GM19372 (cell line): Measurements from ENCODE around the gene GABRB3.

ENCODE experiments used
- ATAC-seq: cut with Tn5 transposase; IDR thresholded peaks from one replicate; pipeline ENCODE4 v1.9.1; 2021; ENCODE audit warnings: mild to moderate bottlenecking, low read depth, moderate library complexity; ENCODE audit not compliant: unreplicated experiment

GABRB3 gene

GRCh38 chr15:26635105-26635504 is 137.8 kb downstream of the GABRB3 start:
- no peak for ATAC-seq

- ATAC-seq: no peak
Observed at GRCh38 chr15:26634319-26634718, 138.5 kb downstream of the GABRB3 start.

- no peak for ATAC-seq
Observed at GRCh38 chr15:26632500-26632899, 140.4 kb downstream of the GABRB3 start.

GRCh38 chr15:26631894-26632293 is 141.0 kb downstream of the GABRB3 start:
- no peak for ATAC-seq

- no peak for ATAC-seq
Observed at GRCh38 chr15:26630857-26631256, 142.0 kb downstream of the GABRB3 start.

GRCh38 chr15:26628879-26629529 is 143.9 kb downstream of the GABRB3 start:
- no peak for ATAC-seq

GRCh38 chr15:26628071-26628470 is 144.8 kb downstream of the GABRB3 start:
- no peak for ATAC-seq

- ATAC-seq: no peak
Observed at GRCh38 chr15:26624128-26624527, 148.7 kb downstream of the GABRB3 start.

- no peak for ATAC-seq
Observed at GRCh38 chr15:26623071-26623470, 149.8 kb downstream of the GABRB3 start.

- no peak for ATAC-seq
Observed at GRCh38 chr15:26621816-26622215, 151.1 kb downstream of the GABRB3 start.

GRCh38 chr15:26620528-26621458 is 152.1 kb downstream of the GABRB3 start:
- ATAC-seq: no peak

GRCh38 chr15:26615927-26616302 is 157.0 kb downstream of the GABRB3 start:
- ATAC-seq: no peak

GRCh38 chr15:26615188-26615926 is 157.5 kb downstream of the GABRB3 start:
- no peak for ATAC-seq

GRCh38 chr15:26614734-26615133 is 158.1 kb downstream of the GABRB3 start:
- ATAC-seq: no peak

GRCh38 chr15:26598704-26599103 is 174.2 kb downstream of the GABRB3 start:
- ATAC-seq: no peak

- no peak for ATAC-seq
Observed at GRCh38 chr15:26595611-26596010, 177.3 kb downstream of the GABRB3 start.

- ATAC-seq: no peak
Observed at GRCh38 chr15:26590676-26591075, 182.2 kb downstream of the GABRB3 start.

GRCh38 chr15:26582840-26583239 is 190.0 kb downstream of the GABRB3 start:
- no peak for ATAC-seq

- ATAC-seq: no peak
Observed at GRCh38 chr15:26580943-26581342, 191.9 kb downstream of the GABRB3 start.

GRCh38 chr15:26572602-26573350 is 200.1 kb downstream of the GABRB3 start:
- no peak for ATAC-seq
